A673 (cell line): ENCODE data around the gene CFAP298.

Experiments used
- CTCF ChIP-seq: fragments of 300-800, 200-600 bp; sonication (generic); conservative IDR thresholded peaks from 2 replicates; pipeline ENCODE4 v1.5.1; 2017; ENCODE audit warnings: low read depth, mild to moderate bottlenecking, antibody characterized with exemption, low read length, moderate library complexity, mixed read lengths
- EZH2 ChIP-seq: fragments of 200-600 bp; sonication (generic); IDR thresholded peaks from 2 replicates; pipeline ENCODE4 v1.6.1; 2017; ENCODE audit warnings: borderline replicate concordance, low read depth, mild to moderate bottlenecking, mixed read lengths, antibody characterized with exemption, low read length; ENCODE audit not compliant: poor library complexity, severe bottlenecking

GRCh38 chr21:32597205-32597604, 15.0 kb downstream of the CFAP298 start:
- TF ChIP-seq CTCF (no peak), EZH2 (no peak)
